ENCODE measurements around the gene MMP20. TPM values are rescaled to one million over a fixed set of nuclear protein-coding genes. Genes with fewer than 3 reads are reported as not detected.

Gene MMP20
- total RNA-seq, 1 experiment from 2014 or later, result 0.30 TPM

DNA sequence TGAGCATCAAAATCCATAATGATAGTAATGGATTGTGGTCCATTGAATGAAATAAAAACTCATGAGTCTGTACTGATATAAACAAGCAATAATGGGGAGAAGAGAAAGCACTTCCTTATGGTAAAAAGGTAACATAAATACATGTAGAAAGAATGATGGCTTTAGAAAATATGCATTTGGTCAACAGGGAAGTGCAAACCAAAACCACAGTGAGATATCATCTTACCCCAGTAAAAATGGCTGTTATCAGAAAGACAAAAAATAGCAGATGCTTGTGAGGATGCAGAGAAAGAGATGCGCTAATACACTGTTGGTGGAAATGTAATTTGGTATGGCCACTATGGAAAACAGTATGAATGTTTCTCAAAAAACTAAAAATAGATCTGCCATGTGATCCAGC, 6.9 kb upstream of the MMP20 start:
- Histone ChIP-seq H4K20me1 (ENCODE audit: insufficient read depth) (no peaks in the 10 kb centered on the region), H3K9ac (ENCODE audit: low read length) (no peak overlapping the region), H3K79me2 (ENCODE audit: insufficient read depth, low read length) (no peaks in the 10 kb centered on the region), H3K9me3 (ENCODE audit: control insufficient read depth in 1 of 2, insufficient read depth in 1 of 2, low read depth in 1 of 2, low read length in 2 of 2) (no peaks in the 10 kb centered on the region), H3K27me3 (ENCODE audit: insufficient read depth, low read length) (no peaks in the 10 kb centered on the region), H2AFZ (ENCODE audit: low read depth, low read length, poor library complexity, severe bottlenecking) (no peak overlapping the region), H3K4me3 (replicated peaks in 1 of 2; ENCODE audit: low read depth in 1 of 2, low read length in 2 of 2) (no peak overlapping the region), H3K4me1 (ENCODE audit: control insufficient read depth in 1 of 2, insufficient read depth in 2 of 2, low read length in 2 of 2) (no peaks in the 10 kb centered on the region), H3K9me2 (ENCODE audit: insufficient read depth) (no peaks in the 10 kb centered on the region), H3K27ac (ENCODE audit: low read depth, low read length) (no peak overlapping the region), H3K36me3 (ENCODE audit: control insufficient read depth in 1 of 2, insufficient read depth in 2 of 2, low read length in 2 of 2) (no peaks in the 10 kb centered on the region), H3K4me2 (ENCODE audit: low read length) (no peak overlapping the region)
- intact Hi-C loops (cut with micrococcal nuclease), result no loop called here
- no TSS peak for BruUV-seq (replicated peaks)
- POLR2A ChIA-PET, result no interaction called here
- CTCF ChIA-PET, result no interaction called here
- RAD21 ChIA-PET (ENCODE audit: low non-redundant PET in 1 of 2, low total read pairs in 2 of 2, uncharacterized antibody in 2 of 2, unreplicated experiment in 2 of 2), result no interaction called here
- ATAC-seq, result no peak
- no peak for TF ChIP-seq ZFX (IDR thresholded peaks at IDR 0.05)
- no peak for DNase-seq (ENCODE audit: low read depth, low spot score)

DNA sequence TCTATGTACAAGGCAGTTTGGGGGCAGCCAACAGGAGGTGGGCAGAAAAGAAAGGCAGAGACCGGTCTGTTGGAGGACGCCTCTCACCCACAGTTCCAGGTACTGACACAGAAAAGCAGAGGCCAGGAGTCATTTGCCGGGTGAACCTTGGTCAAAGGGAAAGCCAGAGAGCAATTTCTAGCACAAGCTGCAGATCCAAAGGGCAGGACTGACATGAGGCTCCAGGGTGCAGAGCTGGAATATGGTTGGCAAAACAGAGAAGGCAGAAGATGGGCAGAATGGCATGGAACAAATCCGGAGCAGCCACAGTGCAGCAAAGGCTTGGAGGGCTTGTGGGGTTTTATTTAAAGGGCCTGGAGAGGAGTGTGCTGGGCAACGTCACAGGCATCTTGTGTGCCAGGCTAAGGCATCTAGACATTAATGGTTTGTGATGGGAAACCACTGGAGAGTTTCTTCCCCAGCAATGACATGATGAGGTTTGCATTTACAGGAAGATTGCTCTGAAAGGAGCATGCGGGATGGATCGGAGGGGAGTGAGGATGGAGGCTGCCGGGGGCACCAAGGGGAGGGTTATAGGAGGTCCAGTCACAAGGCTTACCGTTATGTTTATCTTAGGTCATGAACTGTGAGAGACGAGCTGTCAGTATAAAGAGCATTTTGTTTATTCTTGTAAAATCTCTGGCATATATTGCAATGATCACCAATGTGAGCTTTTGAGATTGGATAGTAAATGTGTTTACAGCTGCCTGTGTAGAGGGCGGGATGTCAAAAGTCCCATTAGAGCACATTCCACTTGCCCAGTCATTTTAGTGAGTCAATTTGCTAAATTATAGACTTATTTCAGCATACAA, 5.7 kb upstream of the MMP20 start:
- Histone ChIP-seq H3K4me1 (ENCODE audit: control insufficient read depth in 1 of 2, insufficient read depth in 2 of 2, low read length in 2 of 2) (no peaks in the 10 kb centered on the region), H3K27ac (ENCODE audit: low read depth, low read length) (no peak overlapping the region), H2AFZ (ENCODE audit: low read depth, low read length, poor library complexity, severe bottlenecking) (no peak overlapping the region), H3K79me2 (ENCODE audit: insufficient read depth, low read length) (no peaks in the 10 kb centered on the region), H3K27me3 (ENCODE audit: insufficient read depth, low read length) (no peaks in the 10 kb centered on the region), H3K9me3 (ENCODE audit: control insufficient read depth in 1 of 2, insufficient read depth in 1 of 2, low read depth in 1 of 2, low read length in 2 of 2) (no peaks in the 10 kb centered on the region), H3K4me3 (replicated peaks in 1 of 2; ENCODE audit: low read depth in 1 of 2, low read length in 2 of 2) (no peak overlapping the region), H3K36me3 (ENCODE audit: control insufficient read depth in 1 of 2, insufficient read depth in 2 of 2, low read length in 2 of 2) (no peaks in the 10 kb centered on the region), H4K20me1 (ENCODE audit: insufficient read depth) (no peaks in the 10 kb centered on the region), H3K4me2 (ENCODE audit: low read length) (no peak overlapping the region), H3K9me2 (ENCODE audit: insufficient read depth) (no peaks in the 10 kb centered on the region), H3K9ac (ENCODE audit: low read length) (no peak overlapping the region)
- intact Hi-C loops (cut with micrococcal nuclease), result no loop called here
- TF ChIP-seq CEBPB (IDR thresholded peaks at IDR 0.05; ENCODE audit: low read depth) (no peak), RAD21 (IDR thresholded peaks at IDR 0.05; ENCODE audit: low read depth) (no peak), SRF (IDR thresholded peaks at IDR 0.05; ENCODE audit: low read depth) (no peak), REST (IDR thresholded peaks at IDR 0.05; ENCODE audit: low read depth) (no peak), FOSL1 (IDR thresholded peaks at IDR 0.05; ENCODE audit: low read depth) (no peak), MAX (IDR thresholded peaks at IDR 0.05) (no peak), ATF3 (IDR thresholded peaks at IDR 0.05) (no peak)
- TF ChIP-seq, protein P1, sequence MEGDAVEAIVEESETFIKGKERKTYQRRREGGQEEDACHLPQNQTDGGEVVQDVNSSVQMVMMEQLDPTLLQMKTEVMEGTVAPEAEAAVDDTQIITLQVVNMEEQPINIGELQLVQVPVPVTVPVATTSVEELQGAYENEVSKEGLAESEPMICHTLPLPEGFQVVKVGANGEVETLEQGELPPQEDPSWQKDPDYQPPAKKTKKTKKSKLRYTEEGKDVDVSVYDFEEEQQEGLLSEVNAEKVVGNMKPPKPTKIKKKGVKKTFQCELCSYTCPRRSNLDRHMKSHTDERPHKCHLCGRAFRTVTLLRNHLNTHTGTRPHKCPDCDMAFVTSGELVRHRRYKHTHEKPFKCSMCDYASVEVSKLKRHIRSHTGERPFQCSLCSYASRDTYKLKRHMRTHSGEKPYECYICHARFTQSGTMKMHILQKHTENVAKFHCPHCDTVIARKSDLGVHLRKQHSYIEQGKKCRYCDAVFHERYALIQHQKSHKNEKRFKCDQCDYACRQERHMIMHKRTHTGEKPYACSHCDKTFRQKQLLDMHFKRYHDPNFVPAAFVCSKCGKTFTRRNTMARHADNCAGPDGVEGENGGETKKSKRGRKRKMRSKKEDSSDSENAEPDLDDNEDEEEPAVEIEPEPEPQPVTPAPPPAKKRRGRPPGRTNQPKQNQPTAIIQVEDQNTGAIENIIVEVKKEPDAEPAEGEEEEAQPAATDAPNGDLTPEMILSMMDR (IDR thresholded peaks at IDR 0.05 in 2 of 3, conservative IDR thresholded peaks at IDR 0.05 in 1 of 3; ENCODE audit: borderline replicate concordance in 1 of 3, insufficient read depth in 1 of 3, low read depth in 2 of 3, low read length in 2 of 3), result no peak
- no peak for DNase-seq (ENCODE audit: low read depth, low spot score)
- POLR2A ChIA-PET, result no interaction called here
- CTCF ChIA-PET, result no interaction called here
- ATAC-seq, result no peak
- BruUV-seq (replicated peaks), result no TSS peak
- RAD21 ChIA-PET (ENCODE audit: low non-redundant PET in 1 of 2, low total read pairs in 2 of 2, uncharacterized antibody in 2 of 2, unreplicated experiment in 2 of 2), result no interaction called here
